Pulmonary artery endothelial cell (primary cell): ENCODE data around the gene UST. TPM values are rescaled to one million over a fixed set of nuclear protein-coding genes. Genes with fewer than 3 reads are reported as not detected.
"Not testable (repeated sequence)": the region's sequence is repeated elsewhere in the genome, so short reads cannot be mapped to it uniquely, and the experiment has no call there.

Experiments used
- DNase-seq: peaks from one replicate; pipeline ENCODE4 v3.0.0-alpha.2; 2011; ENCODE audit warnings: low read depth, low spot score
- total RNA-seq: library from RNA; depleted of rRNA; stranded (reverse); fragments of >200 nt; gene quantifications from 2 replicates; pipeline ENCODE4 v1.2.3, GENCODE V29; 2014

The UST gene
- total RNA-seq, 1 donor from 2014 or later: 1.6 TPM

GRCh38 chr6:149001422-149001821 is 254.6 kb downstream of the UST start:
- DNase-seq: no peak

GRCh38 chr6:149003560-149003959 is 256.7 kb downstream of the UST start:
- DNase-seq: no peak

GRCh38 chr6:149004664-149005063 is 257.8 kb downstream of the UST start:
- DNase-seq: no peak

- not testable (repeated sequence) for DNase-seq
These were observed 259.4 kb downstream of the UST start for GRCh38 chr6:149006236-149006635.

- no peak for DNase-seq
These were observed 259.8 kb downstream of the UST start for GRCh38 chr6:149006671-149007070.

- DNase-seq: no peak
These were observed 261.0 kb downstream of the UST start for GRCh38 chr6:149007846-149008245.

- DNase-seq: no peak
These were observed 261.9 kb downstream of the UST start for GRCh38 chr6:149008741-149009140.

- DNase-seq: no peak
These were observed 265.3 kb downstream of the UST start for GRCh38 chr6:149012040-149012545.

GRCh38 chr6:149013586-149014344 is 266.9 kb downstream of the UST start:
- DNase-seq: no peak

GRCh38 chr6:149014631-149015534 is 268.1 kb downstream of the UST start:
- DNase-seq: no peak

- DNase-seq: no peak
These were observed 269.0 kb downstream of the UST start for GRCh38 chr6:149015535-149016525.

GRCh38 chr6:149016716-149017115 is 269.9 kb downstream of the UST start:
- no peak for DNase-seq

- no peak for DNase-seq
These were observed 273.5 kb downstream of the UST start for GRCh38 chr6:149020319-149020718.

- no peak for DNase-seq
These were observed 277.5 kb downstream of the UST start for GRCh38 chr6:149024361-149024760.

- no peak for DNase-seq
These were observed 278.2 kb downstream of the UST start for GRCh38 chr6:149025061-149025460.

- no peak for DNase-seq
These were observed 279.7 kb downstream of the UST start for GRCh38 chr6:149026530-149026942.

- DNase-seq: no peak
These were observed 280.7 kb downstream of the UST start for GRCh38 chr6:149027484-149027883.

GRCh38 chr6:149028767-149029405 is 282.1 kb downstream of the UST start:
- DNase-seq: peak; percentile 68

- no peak for DNase-seq
These were observed 284.5 kb downstream of the UST start for GRCh38 chr6:149031201-149031858.
